Measurements from ENCODE around the gene C10orf90. TPM values are rescaled to one million over a fixed set of nuclear protein-coding genes. Genes with fewer than 3 reads are reported as not detected.

The C10orf90 gene
- total RNA-seq, 1 donor from 2014 or later: not detected

DNA sequence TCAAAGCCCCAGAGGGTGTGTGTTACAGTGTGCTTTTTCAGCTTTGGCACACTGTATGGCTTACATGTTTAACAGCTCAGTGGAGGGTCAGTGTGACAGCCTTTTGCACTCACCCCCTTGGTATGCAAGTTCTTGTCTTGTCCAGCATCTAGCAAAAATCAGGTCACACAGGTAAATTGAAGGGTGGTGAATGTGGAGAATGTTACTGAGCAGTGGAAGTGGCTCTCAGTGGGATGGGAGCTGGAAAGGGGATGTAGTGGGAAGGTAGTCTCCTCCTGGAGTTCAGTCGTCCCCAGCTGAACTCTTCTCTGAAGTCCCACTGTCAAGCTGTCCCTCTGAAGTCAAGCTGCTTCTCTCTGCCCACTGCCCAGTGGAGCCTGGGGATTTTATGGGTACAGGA lies 21.0 kb upstream of the C10orf90 start:
- Mint-ChIP-seq H3K9me3 (peaks cover 10% of the 10 kb centered on the region), H3K36me3 (ENCODE audit: low read depth) (no peaks in the 10 kb centered on the region), H3K27ac (no peak overlapping the region), H3K4me3 (no peak overlapping the region), H3K4me1 (no peaks in the 10 kb centered on the region), H3K27me3 (no peaks in the 10 kb centered on the region)
- ChIA-PET POLR2A (no interaction called here), CTCF (no interaction called here)
- intact Hi-C loops (cut with micrococcal nuclease): no loop called here
- TF ChIP-seq, protein P1, sequence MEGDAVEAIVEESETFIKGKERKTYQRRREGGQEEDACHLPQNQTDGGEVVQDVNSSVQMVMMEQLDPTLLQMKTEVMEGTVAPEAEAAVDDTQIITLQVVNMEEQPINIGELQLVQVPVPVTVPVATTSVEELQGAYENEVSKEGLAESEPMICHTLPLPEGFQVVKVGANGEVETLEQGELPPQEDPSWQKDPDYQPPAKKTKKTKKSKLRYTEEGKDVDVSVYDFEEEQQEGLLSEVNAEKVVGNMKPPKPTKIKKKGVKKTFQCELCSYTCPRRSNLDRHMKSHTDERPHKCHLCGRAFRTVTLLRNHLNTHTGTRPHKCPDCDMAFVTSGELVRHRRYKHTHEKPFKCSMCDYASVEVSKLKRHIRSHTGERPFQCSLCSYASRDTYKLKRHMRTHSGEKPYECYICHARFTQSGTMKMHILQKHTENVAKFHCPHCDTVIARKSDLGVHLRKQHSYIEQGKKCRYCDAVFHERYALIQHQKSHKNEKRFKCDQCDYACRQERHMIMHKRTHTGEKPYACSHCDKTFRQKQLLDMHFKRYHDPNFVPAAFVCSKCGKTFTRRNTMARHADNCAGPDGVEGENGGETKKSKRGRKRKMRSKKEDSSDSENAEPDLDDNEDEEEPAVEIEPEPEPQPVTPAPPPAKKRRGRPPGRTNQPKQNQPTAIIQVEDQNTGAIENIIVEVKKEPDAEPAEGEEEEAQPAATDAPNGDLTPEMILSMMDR (IDR thresholded peaks at IDR 0.05): no peak
- DNase-seq: no peak
- no peak for ATAC-seq (ENCODE audit: low read depth)

DNA sequence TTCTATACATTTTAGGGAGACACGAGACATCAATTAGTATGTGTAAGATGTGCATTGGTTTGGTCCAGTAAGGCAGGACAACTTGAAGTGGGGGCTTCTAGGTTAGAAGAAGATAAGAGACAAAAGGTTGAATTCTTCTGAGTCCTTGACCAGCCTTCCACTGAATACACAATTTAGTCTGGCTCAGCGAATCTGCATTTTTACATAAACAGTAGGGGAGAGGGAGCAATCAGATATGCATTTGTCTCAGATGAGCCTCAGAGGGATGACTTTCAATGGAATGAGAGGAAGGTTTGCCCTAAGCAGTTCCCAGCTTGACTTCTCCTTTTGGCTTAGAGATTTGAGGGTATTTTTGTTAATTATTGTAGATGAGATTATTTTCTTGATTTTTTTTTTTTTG lies 20.0 kb upstream of the C10orf90 start:
- no peak for DNase-seq
- ChIA-PET POLR2A (no interaction called here), CTCF (no interaction called here)
- intact Hi-C loops (cut with micrococcal nuclease): no loop called here
- no peaks in the 10 kb centered on the region for H3K36me3 Mint-ChIP-seq (ENCODE audit: low read depth)
- no peak for ATAC-seq (ENCODE audit: low read depth)
- peaks cover 10% of the 10 kb centered on the region for H3K9me3 Mint-ChIP-seq
- TF ChIP-seq, protein P1 (IDR thresholded peaks at IDR 0.05): no peak
- no peaks in the 10 kb centered on the region for H3K4me1 Mint-ChIP-seq
- H3K27me3 Mint-ChIP-seq: no peaks in the 10 kb centered on the region
- H3K4me3 Mint-ChIP-seq: no peak overlapping the region
- no peak overlapping the region for H3K27ac Mint-ChIP-seq

DNA sequence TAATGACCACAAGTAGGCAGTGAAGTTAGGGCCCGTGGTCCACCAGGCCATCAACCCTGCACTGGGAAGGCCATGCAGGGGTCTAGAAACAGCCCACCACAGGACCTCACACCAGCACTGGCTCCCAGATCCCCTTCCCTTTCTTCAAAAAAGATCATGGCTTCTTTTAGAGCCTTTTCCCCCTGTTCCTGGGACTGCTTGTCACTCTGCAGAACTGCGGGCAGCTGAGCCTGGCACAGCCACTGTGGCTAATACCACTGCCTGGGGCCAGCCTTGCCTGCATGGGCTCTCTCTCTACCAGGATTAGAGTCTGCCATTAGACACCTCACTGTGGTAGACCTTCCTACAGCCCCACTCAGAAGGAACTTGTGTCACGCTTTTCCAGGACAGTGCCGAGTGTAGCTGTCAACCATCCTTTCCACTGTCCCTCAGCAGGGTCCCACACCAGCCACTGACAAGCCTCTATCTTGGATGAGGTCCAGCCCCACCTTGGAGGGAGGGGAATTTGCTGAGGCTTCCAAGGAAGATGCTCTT lies 19.0 kb upstream of the C10orf90 start:
- ChIA-PET CTCF (no interaction called here), POLR2A (no interaction called here)
- intact Hi-C loops (cut with micrococcal nuclease): no loop called here
- H3K4me1 Mint-ChIP-seq: no peaks in the 10 kb centered on the region
- H3K27ac Mint-ChIP-seq: no peak overlapping the region
- DNase-seq (no peak), ATAC-seq (ENCODE audit: low read depth) (no peak)
- TF ChIP-seq, protein P1 (IDR thresholded peaks at IDR 0.05): no peak
- H3K4me3 Mint-ChIP-seq: no peak overlapping the region
- no peaks in the 10 kb centered on the region for H3K36me3 Mint-ChIP-seq (ENCODE audit: low read depth)
- no peaks in the 10 kb centered on the region for H3K27me3 Mint-ChIP-seq
- peaks cover 8% of the 10 kb centered on the region for H3K9me3 Mint-ChIP-seq

DNA sequence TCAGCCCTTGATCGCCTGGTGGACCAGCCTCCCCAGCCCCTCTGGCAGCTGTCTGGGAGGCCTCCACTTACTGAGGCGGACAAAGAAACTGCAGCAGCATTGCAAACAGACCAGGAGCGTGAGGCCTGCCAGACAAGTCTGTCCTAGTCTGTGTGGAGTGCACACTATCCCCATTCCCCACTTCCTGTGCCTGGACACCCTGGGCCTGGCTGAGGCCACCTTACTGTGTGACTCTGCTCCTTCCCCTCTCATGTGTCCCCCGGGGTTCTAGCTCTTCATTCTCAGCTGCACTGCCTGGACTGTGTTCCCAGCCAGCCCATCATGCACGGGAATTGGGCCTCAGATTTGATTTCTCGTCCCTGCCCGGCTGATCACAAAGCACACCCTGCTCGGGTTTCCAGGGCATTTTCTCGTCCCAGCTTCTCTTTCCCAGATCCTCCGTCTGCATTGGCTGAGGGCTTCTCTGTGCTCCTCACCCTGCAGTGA lies 16.7 kb upstream of the C10orf90 start:
- Mint-ChIP-seq H3K4me3 (no peak overlapping the region), H3K27ac (no peak overlapping the region), H3K9me3 (peaks cover 4% of the 10 kb centered on the region), H3K36me3 (ENCODE audit: low read depth) (no peaks in the 10 kb centered on the region), H3K4me1 (no peaks in the 10 kb centered on the region), H3K27me3 (no peaks in the 10 kb centered on the region)
- intact Hi-C loops (cut with micrococcal nuclease): no loop called here
- DNase-seq: no peak
- TF ChIP-seq, protein P1 (IDR thresholded peaks at IDR 0.05): no peak
- no peak for ATAC-seq (ENCODE audit: low read depth)
- ChIA-PET CTCF (no interaction called here), POLR2A (no interaction called here)

DNA sequence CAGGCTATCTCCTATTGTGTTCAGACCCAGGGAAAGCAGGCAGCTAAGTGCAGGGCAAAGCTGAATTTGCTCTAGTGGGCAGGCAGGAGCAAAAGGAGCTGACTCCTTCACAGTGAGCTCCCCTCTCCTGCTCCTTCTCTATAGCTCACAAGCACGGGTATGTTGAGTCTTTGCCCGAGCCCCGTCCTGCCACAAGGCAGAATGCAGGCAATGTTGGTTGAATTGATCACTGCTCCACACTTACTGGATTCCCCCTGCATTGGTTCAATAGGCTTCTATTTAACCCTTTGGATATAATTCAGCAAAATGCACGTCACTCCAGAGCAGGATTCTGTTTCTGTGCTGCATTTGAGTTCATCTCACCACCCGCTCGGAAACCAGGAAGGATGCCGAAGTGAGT lies 16.2 kb upstream of the C10orf90 start:
- intact Hi-C loops (cut with micrococcal nuclease): no loop called here
- DNase-seq (no peak), ATAC-seq (ENCODE audit: low read depth) (no peak)
- ChIA-PET POLR2A (no interaction called here), CTCF (no interaction called here)
- Mint-ChIP-seq H3K36me3 (ENCODE audit: low read depth) (no peaks in the 10 kb centered on the region), H3K9me3 (peaks cover 4% of the 10 kb centered on the region), H3K27ac (no peak overlapping the region), H3K4me3 (no peak overlapping the region), H3K4me1 (no peaks in the 10 kb centered on the region), H3K27me3 (no peaks in the 10 kb centered on the region)
- TF ChIP-seq, protein P1 (IDR thresholded peaks at IDR 0.05): no peak
